Esophagus squamous epithelium (tissue), 4 donors: ENCODE results near the gene PRELID2.

Experiments used
- POLR2A ChIP-seq, 4 donors: fragments of 450-650 bp; IDR thresholded peaks; one replicate each; pipeline ENCODE4 v1.6.1; 2017; ENCODE audit warnings: antibody characterized with exemption in 4 of 4, mild to moderate bottlenecking in 4 of 4, moderate library complexity in 3 of 4
- TF ChIP-seq, protein P1 (sequence below), 6 experiments: fragments of 450-650 bp in 4 of 6; fragments of 200-600 bp in 2 of 6; sonication (generic) in 2 of 6; IDR thresholded peaks; one replicate each; pipeline ENCODE4 v1.5.1; 2016 to 2019; ENCODE audit warnings: antibody characterized with exemption in 6 of 6, mild to moderate bottlenecking in 4 of 6, moderate library complexity in 4 of 6

DNA sequence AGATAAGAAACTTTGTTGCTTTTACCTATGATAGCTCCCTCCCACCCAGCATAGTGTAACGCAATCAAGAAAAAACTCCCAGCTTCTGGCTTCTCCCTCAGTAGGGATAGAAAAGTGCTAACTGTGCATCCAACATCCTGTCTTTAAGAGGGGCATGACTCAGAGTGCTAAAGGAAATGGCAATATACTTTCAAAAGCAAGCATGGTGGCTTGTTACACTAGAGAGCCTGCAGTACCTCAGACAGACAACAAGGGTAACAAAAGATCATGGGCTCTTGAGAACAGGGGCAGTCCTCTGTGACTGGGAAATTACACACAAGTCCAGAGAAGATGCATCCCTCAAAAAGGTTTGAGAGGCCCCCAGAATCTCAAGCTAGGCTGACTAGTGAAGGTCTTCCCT, 37.8 kb downstream of the PRELID2 start:
- TF ChIP-seq, protein P1, sequence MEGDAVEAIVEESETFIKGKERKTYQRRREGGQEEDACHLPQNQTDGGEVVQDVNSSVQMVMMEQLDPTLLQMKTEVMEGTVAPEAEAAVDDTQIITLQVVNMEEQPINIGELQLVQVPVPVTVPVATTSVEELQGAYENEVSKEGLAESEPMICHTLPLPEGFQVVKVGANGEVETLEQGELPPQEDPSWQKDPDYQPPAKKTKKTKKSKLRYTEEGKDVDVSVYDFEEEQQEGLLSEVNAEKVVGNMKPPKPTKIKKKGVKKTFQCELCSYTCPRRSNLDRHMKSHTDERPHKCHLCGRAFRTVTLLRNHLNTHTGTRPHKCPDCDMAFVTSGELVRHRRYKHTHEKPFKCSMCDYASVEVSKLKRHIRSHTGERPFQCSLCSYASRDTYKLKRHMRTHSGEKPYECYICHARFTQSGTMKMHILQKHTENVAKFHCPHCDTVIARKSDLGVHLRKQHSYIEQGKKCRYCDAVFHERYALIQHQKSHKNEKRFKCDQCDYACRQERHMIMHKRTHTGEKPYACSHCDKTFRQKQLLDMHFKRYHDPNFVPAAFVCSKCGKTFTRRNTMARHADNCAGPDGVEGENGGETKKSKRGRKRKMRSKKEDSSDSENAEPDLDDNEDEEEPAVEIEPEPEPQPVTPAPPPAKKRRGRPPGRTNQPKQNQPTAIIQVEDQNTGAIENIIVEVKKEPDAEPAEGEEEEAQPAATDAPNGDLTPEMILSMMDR (IDR thresholded peaks at IDR 0.05), result peak in 1 of 6 experiments; percentile 8
- TF ChIP-seq POLR2A (IDR thresholded peaks at IDR 0.05), result no peak
